HL-60 (cell line): ENCODE data around the gene GSN.

Source experiments
- GABPA ChIP-seq: IDR thresholded peaks from 2 replicates; pipeline ENCODE4 v1.6.1; 2012; ENCODE audit warnings: low read depth
- POLR2AphosphoS5 ChIP-seq: IDR thresholded peaks from 2 replicates; pipeline ENCODE4 v1.6.1; 2012; ENCODE audit warnings: low read depth
- REST ChIP-seq: IDR thresholded peaks from 2 replicates; pipeline ENCODE4 v1.6.1; 2012; ENCODE audit warnings: low read depth; ENCODE audit not compliant: insufficient replicate concordance
- SPI1 ChIP-seq: IDR thresholded peaks from 2 replicates; pipeline ENCODE4 v1.6.1; 2012; ENCODE audit warnings: low read depth, mild to moderate bottlenecking, borderline replicate concordance
- TF ChIP-seq, protein P1 (sequence below): IDR thresholded peaks from one replicate; pipeline ENCODE4 v1.5.1; 2011; ENCODE audit warnings: low read length, control low read depth, inconsistent platforms; ENCODE audit not compliant: insufficient read depth

DNA sequence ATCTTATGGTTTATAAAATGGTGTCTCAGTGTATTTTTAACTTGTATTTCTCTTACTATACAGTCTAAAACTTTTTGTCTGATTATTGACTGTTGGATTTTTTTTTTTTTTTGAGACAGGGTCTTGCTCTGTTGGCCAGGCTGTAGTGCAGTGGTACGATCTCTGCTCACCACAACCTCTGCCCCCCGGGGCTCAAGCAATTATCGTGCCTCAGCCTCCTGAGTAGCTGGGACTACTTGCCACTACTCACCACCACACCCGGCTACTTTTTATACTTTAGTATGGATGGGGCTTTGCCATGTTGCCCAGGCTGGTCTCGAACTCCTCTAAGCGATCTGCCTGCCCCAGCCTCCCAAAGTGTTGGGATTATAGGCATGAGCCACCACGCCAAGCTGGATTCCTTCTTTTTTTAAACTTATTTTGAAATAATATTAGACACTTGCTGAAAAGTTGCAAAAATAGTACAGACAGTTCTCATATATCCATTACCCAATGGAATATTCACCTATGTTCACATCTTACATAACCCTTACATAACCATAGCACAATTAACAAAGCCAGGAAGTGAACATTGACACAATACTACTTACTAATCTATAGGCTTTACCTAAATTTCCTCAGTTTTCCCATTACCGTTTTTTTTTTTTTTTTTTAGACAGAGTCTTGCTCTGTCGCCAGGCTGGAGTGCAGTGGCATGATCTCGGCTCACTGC is 54.9 kb downstream of the GSN start:
- TF ChIP-seq, protein P1, sequence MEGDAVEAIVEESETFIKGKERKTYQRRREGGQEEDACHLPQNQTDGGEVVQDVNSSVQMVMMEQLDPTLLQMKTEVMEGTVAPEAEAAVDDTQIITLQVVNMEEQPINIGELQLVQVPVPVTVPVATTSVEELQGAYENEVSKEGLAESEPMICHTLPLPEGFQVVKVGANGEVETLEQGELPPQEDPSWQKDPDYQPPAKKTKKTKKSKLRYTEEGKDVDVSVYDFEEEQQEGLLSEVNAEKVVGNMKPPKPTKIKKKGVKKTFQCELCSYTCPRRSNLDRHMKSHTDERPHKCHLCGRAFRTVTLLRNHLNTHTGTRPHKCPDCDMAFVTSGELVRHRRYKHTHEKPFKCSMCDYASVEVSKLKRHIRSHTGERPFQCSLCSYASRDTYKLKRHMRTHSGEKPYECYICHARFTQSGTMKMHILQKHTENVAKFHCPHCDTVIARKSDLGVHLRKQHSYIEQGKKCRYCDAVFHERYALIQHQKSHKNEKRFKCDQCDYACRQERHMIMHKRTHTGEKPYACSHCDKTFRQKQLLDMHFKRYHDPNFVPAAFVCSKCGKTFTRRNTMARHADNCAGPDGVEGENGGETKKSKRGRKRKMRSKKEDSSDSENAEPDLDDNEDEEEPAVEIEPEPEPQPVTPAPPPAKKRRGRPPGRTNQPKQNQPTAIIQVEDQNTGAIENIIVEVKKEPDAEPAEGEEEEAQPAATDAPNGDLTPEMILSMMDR: no peak
- TF ChIP-seq POLR2AphosphoS5 (no peak), REST (no peak), GABPA (no peak), SPI1 (no peak)
